Lung (tissue), 12 donors: ENCODE results near the gene MED19. TPM values are rescaled to one million over a fixed set of nuclear protein-coding genes. Genes with fewer than 3 reads are reported as not detected.

Experiments
- ATAC-seq: fragments of 200-7000 bp; cut with Tn5 transposase; one replicate; pipeline ENCODE4 v1.9.1; 2020; ENCODE audit warnings: moderate number of reproducible peaks; ENCODE audit not compliant: insufficient read depth, low FRiP score
- DNase-seq, 3 donors: peaks; one replicate each; pipeline ENCODE4 v3.0.0-alpha.2; 2013 to 2017
- H3K27ac ChIP-seq, 2 donors: one replicate each; pipeline ENCODE4 v1.5.1; 2013; ENCODE audit warnings: mild to moderate bottlenecking in 2 of 2, moderate library complexity in 2 of 2, control low read depth in 1 of 2, inconsistent platforms in 1 of 2, low read depth in 1 of 2, low read length in 1 of 2
- H3K27me3 ChIP-seq, 3 donors: one replicate each; pipeline ENCODE4 v1.5.1; 2013; ENCODE audit warnings: low read length in 2 of 3; ENCODE audit not compliant: control insufficient read depth in 3 of 3, insufficient read depth in 3 of 3
- H3K36me3 ChIP-seq, 4 donors: one replicate each; pipeline ENCODE4 v1.5.1; 2013; ENCODE audit warnings: low read length in 4 of 4, mild to moderate bottlenecking in 1 of 4, moderate library complexity in 1 of 4; ENCODE audit not compliant: control insufficient read depth in 4 of 4, insufficient read depth in 4 of 4
- H3K4me1 ChIP-seq, 5 donors: one replicate each; pipeline ENCODE4 v1.5.1; 2013; ENCODE audit warnings: low read length in 5 of 5, mild to moderate bottlenecking in 2 of 5, moderate library complexity in 1 of 5; ENCODE audit not compliant: control insufficient read depth in 5 of 5, insufficient read depth in 5 of 5
- H3K4me3 ChIP-seq: one replicate; pipeline ENCODE4 v1.5.1; 2013; ENCODE audit warnings: mild to moderate bottlenecking, control low read depth, moderate library complexity
- H3K9ac ChIP-seq, 2 donors: one replicate each; pipeline ENCODE4 v1.5.1; 2013; ENCODE audit warnings: low read length in 2 of 2, control low read depth in 1 of 2; ENCODE audit not compliant: insufficient read depth in 1 of 2
- H3K9me3 ChIP-seq, 4 donors: one replicate each; pipeline ENCODE4 v1.5.1; 2013; ENCODE audit warnings: low read length in 3 of 4, mild to moderate bottlenecking in 1 of 4, moderate library complexity in 1 of 4; ENCODE audit not compliant: control insufficient read depth in 4 of 4, insufficient read depth in 3 of 4
- CTCF ChIP-seq: IDR thresholded peaks from 2 replicates; pipeline ENCODE4 v1.5.1; 2012; ENCODE audit warnings: mild to moderate bottlenecking; ENCODE audit errors: control extremely low read depth, extremely low read depth
- WGBS, 2 donors: extraction: QIAGEN DNeasy Blood & Tissue Kit; methylation state at CpG; one replicate each; pipeline ENCODE4 v1.1.7; 2013; 5-methylcytosine and 5-hydroxymethylcytosine counted together
- polyA plus RNA-seq, 2 donors: library from polyadenylated mRNA; stranded (reverse); fragments of 200-250 nt; gene quantifications; one replicate each; pipeline ENCODE4 v1.2.1, GENCODE V29; 2013
- total RNA-seq, 2 donors: library from RNA; depleted of rRNA in 1 of 2; stranded (reverse); fragments of >200 nt in 1 of 2; gene quantifications; one replicate each; pipeline ENCODE4 v1.2.1, GENCODE V29; 2014 to 2021
- donor health status: control.
- donor health status: control.
- donor health status: Bipolar disorder and iron deficiency.
- donor health status: healthy.
- donor health status: DM: yes; HTN: yes; CAD: no.

Gene MED19
- total and polyA plus RNA-seq, 4 donors, result 8.7 to 15.1 (median 13.5) TPM

GRCh38 chr11:57668434-57668782 is 43.6 kb downstream of the MED19 start:
- H3K9me3 ChIP-seq, result no peaks in the 10 kb centered on the region
- peak overlapping the region; percentile 81 to 93 for H3K9ac ChIP-seq
- peak overlapping the region; percentile 97 to 98 for H3K27ac ChIP-seq
- ATAC-seq (peak; percentile 1), DNase-seq (no peak)
- H3K36me3 ChIP-seq, result peaks cover 0 to 14% (median 9%) of the 10 kb centered on the region in 4 donors
- no peak for TF ChIP-seq CTCF
- 0 to 1% methylated on average over 30 to 31 of the region's 31 CpGs for WGBS, 2 donors
- no peaks in the 10 kb centered on the region for H3K27me3 ChIP-seq
- peaks cover 0 to 17% (median 6%) of the 10 kb centered on the region in 5 donors for H3K4me1 ChIP-seq
- H3K4me3 ChIP-seq, result peak overlapping the region; percentile 95

GRCh38 chr11:57667736-57668433 is 44.1 kb downstream of the MED19 start, which contains the start of gene ZDHHC5:
Gene ZDHHC5 (plus strand): TSS chr11:57668114. CDS start chr11:57673091, 4,977 bp downstream.
- WGBS, 2 donors, result 0 to 1% methylated on average over 91 to 96 of the region's 96 CpGs
- H3K9ac ChIP-seq, result peak within 1 kb of the TSS; percentile 81 to 100
- no peaks in the 10 kb centered on the region for H3K9me3 ChIP-seq
- DNase-seq, result peak in 2 of 3 donors; percentile 100
- peak within 1 kb of the TSS; percentile 95 for H3K4me3 ChIP-seq
- ATAC-seq, result peak; percentile 93
- H3K36me3 ChIP-seq, result peaks cover 0 to 12% (median 6%) of the 10 kb centered on the region in 4 donors
- H3K27ac ChIP-seq, result peak within 1 kb of the TSS; percentile 97 to 98
- no peaks in the 10 kb centered on the region for H3K27me3 ChIP-seq
- peaks cover 0 to 17% (median 4%) of the 10 kb centered on the region in 5 donors for H3K4me1 ChIP-seq
- TF ChIP-seq CTCF, result peak; percentile 3

- Histone ChIP-seq H3K27ac (peak overlapping the region; percentile 90 to 98), H3K4me3 (peak overlapping the region; percentile 51), H3K9ac (peak overlapping the region; percentile 55 to 100), H3K4me1 (peaks cover 0 to 17% (median 2%) of the 10 kb centered on the region in 5 donors), H3K9me3 (no peaks in the 10 kb centered on the region), H3K27me3 (no peaks in the 10 kb centered on the region), H3K36me3 (peaks cover 2 to 7% (median 4%) of the 10 kb centered on the region in 4 donors)
- no peak for TF ChIP-seq CTCF
- ATAC-seq (peak; percentile 83), DNase-seq (peak; percentile 98 to 99 (median 99))
- WGBS, 2 donors, result 0% methylated on average over 29 of the region's 29 CpGs
Measured at GRCh38 chr11:57667117-57667735, 44.8 kb downstream of the MED19 start.
